Gastrocnemius medialis (tissue), 4 donors: ENCODE measurements around the gene GABRD.

ENCODE experiments used
- CTCF ChIP-seq, 5 experiments: fragments of 450-650 bp in 3 of 5; fragments of 200-600 bp in 2 of 5; sonication (generic) in 2 of 5; IDR thresholded peaks in 4 of 5; conservative IDR thresholded peaks in 1 of 5; 1 replicate in 4 of 5; 2 replicates in 1 of 5; pipeline ENCODE4 v1.5.1; 2016 to 2019; ENCODE audit warnings: antibody characterized with exemption in 5 of 5, mild to moderate bottlenecking in 3 of 5, moderate library complexity in 3 of 5
- POLR2A ChIP-seq, 2 donors: fragments of 450-650 bp; IDR thresholded peaks; one replicate each; pipeline ENCODE4 v1.6.1; 2017; ENCODE audit warnings: antibody characterized with exemption in 2 of 2, mild to moderate bottlenecking in 2 of 2, moderate library complexity in 2 of 2

- TF ChIP-seq CTCF (IDR thresholded peaks at IDR 0.05 in 4 of 5, conservative IDR thresholded peaks at IDR 0.05 in 1 of 5), result no peak
- TF ChIP-seq POLR2A (IDR thresholded peaks at IDR 0.05), result no peak
Observed at GRCh38 chr1:2061065-2061778, 42.1 kb downstream of the GABRD start.
